ENCODE results near the gene YES1. TPM values are rescaled to one million over a fixed set of nuclear protein-coding genes. Genes with fewer than 3 reads are reported as not detected.

The YES1 gene
- total RNA-seq, 4 donors from 2014 or later = 19.2 to 39.5 (median 29.6) TPM

- peaks cover 0 to 6% of the 10 kb centered on the region in 2 donors for H3K4me1 ChIP-seq
- in situ Hi-C loops (cut with MboI; ENCODE audit: low sequenced_read_pairs in 4 of 4) = no loop called here
- no peak for ATAC-seq
- no peak overlapping the region for H3K27ac ChIP-seq
- no peaks in the 10 kb centered on the region for H3K36me3 ChIP-seq
- intact Hi-C loops (cut with DNase I; ENCODE audit: low total_unique reads) = loop anchor here (5.0 kb wide), 1 partner anchor 103 kb away; the partner anchor contains the start of gene YES1
- no peaks in the 10 kb centered on the region for H3K9me3 ChIP-seq
- TF ChIP-seq POLR2A (IDR thresholded peaks at IDR 0.05) = no peak
- TF ChIP-seq, protein P1, sequence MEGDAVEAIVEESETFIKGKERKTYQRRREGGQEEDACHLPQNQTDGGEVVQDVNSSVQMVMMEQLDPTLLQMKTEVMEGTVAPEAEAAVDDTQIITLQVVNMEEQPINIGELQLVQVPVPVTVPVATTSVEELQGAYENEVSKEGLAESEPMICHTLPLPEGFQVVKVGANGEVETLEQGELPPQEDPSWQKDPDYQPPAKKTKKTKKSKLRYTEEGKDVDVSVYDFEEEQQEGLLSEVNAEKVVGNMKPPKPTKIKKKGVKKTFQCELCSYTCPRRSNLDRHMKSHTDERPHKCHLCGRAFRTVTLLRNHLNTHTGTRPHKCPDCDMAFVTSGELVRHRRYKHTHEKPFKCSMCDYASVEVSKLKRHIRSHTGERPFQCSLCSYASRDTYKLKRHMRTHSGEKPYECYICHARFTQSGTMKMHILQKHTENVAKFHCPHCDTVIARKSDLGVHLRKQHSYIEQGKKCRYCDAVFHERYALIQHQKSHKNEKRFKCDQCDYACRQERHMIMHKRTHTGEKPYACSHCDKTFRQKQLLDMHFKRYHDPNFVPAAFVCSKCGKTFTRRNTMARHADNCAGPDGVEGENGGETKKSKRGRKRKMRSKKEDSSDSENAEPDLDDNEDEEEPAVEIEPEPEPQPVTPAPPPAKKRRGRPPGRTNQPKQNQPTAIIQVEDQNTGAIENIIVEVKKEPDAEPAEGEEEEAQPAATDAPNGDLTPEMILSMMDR (IDR thresholded peaks at IDR 0.05 in 4 of 5, conservative IDR thresholded peaks at IDR 0.05 in 1 of 5) = no peak
- no peak for DNase-seq
- no peaks in the 10 kb centered on the region for H3K27me3 ChIP-seq
- H3K4me3 ChIP-seq = no peak overlapping the region
Observed at GRCh38 chr18:709771-710170, 102.3 kb downstream of the YES1 start.

GRCh38 chr18:708096-708495 lies 103.9 kb downstream of the YES1 start:
- TF ChIP-seq POLR2A (IDR thresholded peaks at IDR 0.05) = no peak
- TF ChIP-seq, protein P1 (IDR thresholded peaks at IDR 0.05 in 4 of 5, conservative IDR thresholded peaks at IDR 0.05 in 1 of 5) = no peak
- no peak overlapping the region for H3K4me3 ChIP-seq
- intact Hi-C loops (cut with DNase I; ENCODE audit: low total_unique reads) (no loop called here), in situ Hi-C loops (cut with MboI; ENCODE audit: low sequenced_read_pairs in 4 of 4) (no loop called here)
- peaks cover 0 to 6% of the 10 kb centered on the region in 2 donors for H3K4me1 ChIP-seq
- no peaks in the 10 kb centered on the region for H3K36me3 ChIP-seq
- ATAC-seq (no peak), DNase-seq (no peak)
- H3K27ac ChIP-seq = no peak overlapping the region
- H3K9me3 ChIP-seq = no peaks in the 10 kb centered on the region
- no peaks in the 10 kb centered on the region for H3K27me3 ChIP-seq

DNA sequence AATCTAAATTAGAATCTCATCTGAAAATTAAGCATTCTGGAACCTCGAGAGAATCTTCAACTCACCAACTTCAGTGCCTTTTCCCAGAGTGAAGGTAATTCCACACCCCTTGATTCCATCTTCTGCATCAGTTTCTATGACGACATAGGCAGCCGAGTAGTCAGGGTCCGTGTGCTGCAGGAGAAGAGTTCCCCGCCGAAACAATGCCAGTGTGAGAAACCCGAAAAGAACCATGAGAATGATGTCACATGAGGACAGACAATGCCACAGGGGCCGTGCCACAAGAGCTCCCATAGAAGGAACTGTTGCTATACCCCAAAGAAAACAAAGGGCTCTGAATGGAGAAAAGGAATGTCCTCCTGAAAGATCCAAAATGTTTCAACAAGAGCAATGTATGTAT lies 105.6 kb downstream of the YES1 start:
- Histone ChIP-seq H3K36me3 (no peaks in the 10 kb centered on the region), H3K4me3 (no peak overlapping the region), H3K9me3 (no peaks in the 10 kb centered on the region), H3K4me1 (peaks cover 0 to 4% of the 10 kb centered on the region in 2 donors), H3K27ac (no peak overlapping the region), H3K27me3 (no peaks in the 10 kb centered on the region)
- TF ChIP-seq, protein P1 (IDR thresholded peaks at IDR 0.05 in 4 of 5, conservative IDR thresholded peaks at IDR 0.05 in 1 of 5) = no peak
- no peak for TF ChIP-seq POLR2A (IDR thresholded peaks at IDR 0.05)
- in situ Hi-C loops (cut with MboI; ENCODE audit: low sequenced_read_pairs in 4 of 4) (no loop called here), intact Hi-C loops (cut with DNase I; ENCODE audit: low total_unique reads) (no loop called here)
- no peak for ATAC-seq
- no peak for DNase-seq

DNA sequence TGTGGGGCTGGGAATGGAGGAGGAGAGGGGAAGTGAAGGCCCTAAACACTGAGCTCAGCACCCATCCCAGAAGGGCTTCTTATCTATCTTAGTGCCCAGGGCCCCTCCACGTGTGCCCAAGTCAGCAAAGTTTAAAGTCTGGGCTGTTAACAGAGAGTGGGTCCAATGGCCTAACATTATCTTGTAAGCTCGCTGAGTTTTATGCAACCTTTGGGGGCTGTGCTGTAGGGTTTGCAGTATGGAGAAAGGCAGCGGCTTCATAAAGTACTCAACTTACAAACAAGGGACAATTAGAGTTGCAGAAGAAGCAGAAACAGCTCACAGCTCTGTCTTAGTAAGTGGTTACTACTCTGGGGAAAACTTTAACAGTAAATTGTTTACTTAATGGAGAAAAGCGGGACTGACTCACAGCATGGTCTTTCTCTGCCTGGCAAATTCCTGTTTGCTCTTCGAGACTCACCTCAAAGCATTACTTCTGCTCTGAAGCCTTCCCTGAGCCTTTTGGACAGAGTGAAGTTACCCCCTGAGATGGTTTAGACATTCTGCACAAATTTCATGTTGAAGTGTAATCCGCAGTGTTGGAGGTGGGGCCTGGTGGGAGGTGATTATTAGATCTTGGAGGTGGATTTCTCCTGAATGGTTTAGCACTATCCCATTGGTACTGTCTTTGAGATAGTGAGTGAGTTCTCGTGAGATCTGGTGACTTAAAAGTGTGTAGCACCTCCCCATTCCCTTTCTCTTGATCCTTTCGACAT lies 108.7 kb downstream of the YES1 start:
- ATAC-seq (no peak), DNase-seq (no peak)
- TF ChIP-seq POLR2A (IDR thresholded peaks at IDR 0.05) = no peak
- TF ChIP-seq, protein P1 (IDR thresholded peaks at IDR 0.05 in 4 of 5, conservative IDR thresholded peaks at IDR 0.05 in 1 of 5) = no peak
- intact Hi-C loops (cut with DNase I; ENCODE audit: low total_unique reads) (no loop called here), in situ Hi-C loops (cut with MboI; ENCODE audit: low sequenced_read_pairs in 4 of 4) (no loop called here)
- Histone ChIP-seq H3K4me1 (no peaks in the 10 kb centered on the region), H3K27me3 (no peaks in the 10 kb centered on the region), H3K27ac (peak overlapping the region in 1 of 4 donors; percentile 42), H3K4me3 (no peak overlapping the region), H3K36me3 (no peaks in the 10 kb centered on the region), H3K9me3 (no peaks in the 10 kb centered on the region)

All from gastrocnemius medialis (tissue), 4 donors.